Heart right ventricle (tissue), 16 donors: ENCODE results near the gene LRRTM4. TPM values are rescaled to one million over a fixed set of nuclear protein-coding genes. Genes with fewer than 3 reads are reported as not detected.

ENCODE experiments used
- ATAC-seq, 8 donors: fragments of 200-7000 bp; cut with Tn5 transposase; one replicate each; pipeline ENCODE4 v1.9.1; 2020; ENCODE audit warnings: mild to moderate bottlenecking in 8 of 8, moderate library complexity in 8 of 8, moderate number of reproducible peaks in 1 of 8
- DNase-seq, 2 donors: peaks; one replicate each; pipeline ENCODE4 v3.0.0-alpha.2; 2020
- H3K27ac ChIP-seq, 10 donors: fragments of 200-600 bp; sonication (generic) in 2 of 10; one replicate each; pipeline versions ENCODE4 v1.5.0 to v1.8.0; 2020 to 2022; ENCODE audit warnings: mild to moderate bottlenecking in 3 of 10
- H3K27me3 ChIP-seq, 7 donors: fragments of 200-600 bp; one replicate each; pipeline ENCODE4 v1.8.0; 2021 to 2022; ENCODE audit warnings: mild to moderate bottlenecking in 2 of 7
- H3K36me3 ChIP-seq, 9 donors: fragments of 200-600 bp; sonication (generic) in 1 of 9; one replicate each; pipeline versions ENCODE4 v1.5.0 to v1.8.0; 2020 to 2022; ENCODE audit warnings: mild to moderate bottlenecking in 2 of 9
- H3K4me1 ChIP-seq, 9 donors: fragments of 200-600 bp; sonication (generic) in 1 of 9; one replicate each; pipeline versions ENCODE4 v1.5.0 to v1.8.0; 2020 to 2022; ENCODE audit warnings: mild to moderate bottlenecking in 4 of 9
- H3K4me3 ChIP-seq, 10 donors: fragments of 200-600 bp; sonication (generic) in 2 of 10; one replicate each; pipeline versions ENCODE4 v1.5.0 to v1.8.0; 2020 to 2022; ENCODE audit warnings: mild to moderate bottlenecking in 7 of 10, moderate library complexity in 2 of 10
- H3K9me3 ChIP-seq, 11 donors: fragments of 200-600 bp in 10 of 11; sonication (generic) in 2 of 11; one replicate each; pipeline versions ENCODE4 v1.5.0 to v1.8.0; 2013 to 2022; ENCODE audit warnings: mild to moderate bottlenecking in 2 of 11, control low read depth in 1 of 11, moderate library complexity in 1 of 11
- CTCF ChIP-seq, 9 donors: fragments of 200-600 bp; sonication (generic) in 2 of 9; IDR thresholded peaks; one replicate each; pipeline versions ENCODE4 v1.5.0 to v1.8.0; 2021 to 2022; ENCODE audit warnings: antibody characterized with exemption in 9 of 9, mild to moderate bottlenecking in 5 of 9, moderate library complexity in 1 of 9
- WGBS, 2 donors: extraction: QIAGEN DNeasy Blood & Tissue Kit; methylation state at CpG; one replicate each; pipeline ENCODE4 v1.1.7; 2013; ENCODE audit warnings: inconsistent platforms in 1 of 2; 5-methylcytosine and 5-hydroxymethylcytosine counted together
- intact Hi-C, 10 donors: fragments of 100-400 bp; cut with DNase I; formaldehyde crosslinking; loops; one replicate each; pipeline versions ENCODE4 v1.11.1 to v1.14.2; 2022
- polyA plus RNA-seq, 2 donors: library from polyadenylated mRNA; stranded (reverse); fragments of 200-250 nt; gene quantifications; one replicate each; pipeline ENCODE4 v1.2.3, GENCODE V29; 2013
- total RNA-seq, 10 donors: library from RNA; stranded (reverse); fragmentation: NEBNext Ultra II Directional in 3 of 10; extraction: Animal tissue kit (Norgen Biotek cat#: 25700) in 3 of 10; gene quantifications; one replicate each; pipeline versions ENCODE4 v1.2.1 to v1.2.4, GENCODE V29; 2021 to 2023
- donor health status: Arrhythmogenic right ventricular cardiomyopathy.
- donor health status: ischemic (EF 13 %, LVEDD 7.1; RV severe dilation, severe dysfunction).
- donor health status: healthy with polysubstance abuse.
- donor health status: DM: no; HTN: yes; CAD: no.
- donor health status: DM: no; HTN: no; CAD: no.
- donor health status: ischemic (EF 25% LVEDD 6.9; RV normal size, moderate dysfunction).
- donor health status: ischemic (EF 25% LVEDD 5.7; RV mildly dilated, moderate dysfunction).
- donor health status: healthy.
- donor health status: DM: yes; HTN: yes; CAD: no.
- donor health status: Ischemic cardiomyopathy.
- donor health status: ischemic (EF 35%, LVEDD 5.7; RV mildly dilated, moderate dysfunction).
- donor health status: nonischemic (EF 11% LVEDD 7.7; RV severe dilation, severe dysfunction).
- donor health status: DM: yes; HTN: yes; CAD: no.
- donor health status: PGD.
- donor health status: ischemic (EF 29% LVEDD 5.4; RV normal size, mild dysfunction).
- donor health status: nonischemic (EF 23%, LVEDD 6.1; RV moderate dilation, normal function).

The LRRTM4 gene
- total and polyA plus RNA-seq, 12 donors = 0.11 to 2.2 (median 0.98) TPM

DNA sequence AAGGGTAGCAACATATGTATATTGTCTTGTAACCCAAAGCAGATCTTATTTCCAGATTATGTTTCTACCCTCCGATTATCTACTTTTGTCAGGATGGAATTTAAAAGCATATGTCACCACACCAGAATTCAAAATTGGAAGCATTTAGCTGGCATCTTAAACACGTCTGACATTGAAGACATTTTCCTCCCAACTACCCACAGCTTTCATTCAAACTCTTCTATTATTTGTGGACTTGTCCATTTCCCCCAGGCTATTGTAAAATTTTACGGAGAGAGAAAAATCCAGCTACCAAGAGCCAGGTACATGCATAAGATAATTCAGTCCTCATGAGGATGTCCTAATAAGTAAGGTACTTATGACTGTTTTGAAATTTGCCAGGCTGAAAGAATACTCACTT lies 659.3 kb downstream of the LRRTM4 start:
- H3K27ac ChIP-seq = no peak overlapping the region
- WGBS, 2 donors = 58 to 75% methylated on average over 3 of the region's 3 CpGs
- ATAC-seq (no peak), DNase-seq (no peak)
- no peak overlapping the region for H3K4me3 ChIP-seq
- intact Hi-C loops = no loop called here
- no peaks in the 10 kb centered on the region for H3K9me3 ChIP-seq
- no peaks in the 10 kb centered on the region for H3K27me3 ChIP-seq
- H3K36me3 ChIP-seq = no peaks in the 10 kb centered on the region
- no peak for TF ChIP-seq CTCF (IDR thresholded peaks at IDR 0.05)
- no peaks in the 10 kb centered on the region for H3K4me1 ChIP-seq

- Histone ChIP-seq H3K4me3 (no peak overlapping the region), H3K27me3 (no peaks in the 10 kb centered on the region), H3K4me1 (no peaks in the 10 kb centered on the region), H3K36me3 (no peaks in the 10 kb centered on the region), H3K9me3 (no peaks in the 10 kb centered on the region), H3K27ac (no peak overlapping the region)
- no peak for DNase-seq
- ATAC-seq = no peak
- WGBS, 2 donors = 42 to 55% methylated on average over 3 of the region's 3 CpGs
- intact Hi-C loops = no loop called here
- TF ChIP-seq CTCF (IDR thresholded peaks at IDR 0.05) = no peak
These were observed 660.5 kb downstream of the LRRTM4 start for GRCh38 chr2:76861708-76862107.

GRCh38 chr2:76851000-76851399 lies 671.2 kb downstream of the LRRTM4 start:
- intact Hi-C loops = no loop called here
- no peak for ATAC-seq
- 67 to 77% methylated on average over 1 of the region's 1 CpG for WGBS, 2 donors

GRCh38 chr2:76849086-76849485 lies 673.1 kb downstream of the LRRTM4 start:
- intact Hi-C loops = no loop called here
- Histone ChIP-seq H3K27ac (no peak overlapping the region), H3K4me1 (no peaks in the 10 kb centered on the region), H3K27me3 (no peaks in the 10 kb centered on the region), H3K36me3 (no peaks in the 10 kb centered on the region), H3K9me3 (no peaks in the 10 kb centered on the region), H3K4me3 (no peak overlapping the region)
- WGBS, 2 donors = 66 to 69% methylated on average over 1 of the region's 1 CpG
- no peak for ATAC-seq
- DNase-seq = no peak
- no peak for TF ChIP-seq CTCF (IDR thresholded peaks at IDR 0.05)

More at GRCh38 chr2:76851000-76851399, 671.2 kb downstream of the LRRTM4 start:
- no peak for DNase-seq
- TF ChIP-seq CTCF (IDR thresholded peaks at IDR 0.05) = no peak
- H3K27me3 ChIP-seq = no peaks in the 10 kb centered on the region
- H3K9me3 ChIP-seq = no peaks in the 10 kb centered on the region
- no peak overlapping the region for H3K4me3 ChIP-seq
- H3K36me3 ChIP-seq = no peaks in the 10 kb centered on the region
- no peaks in the 10 kb centered on the region for H3K4me1 ChIP-seq
- no peak overlapping the region for H3K27ac ChIP-seq
